Epithelial cell of esophagus (primary cell): ENCODE data around the gene PKDREJ.

Experiments used
- DNase-seq: peaks from one replicate; pipeline ENCODE4 v3.0.0; 2010; ENCODE audit warnings: low read depth
- H3K4me3 ChIP-seq: 2 replicates; pipeline ENCODE4 v1.5.1; 2011; ENCODE audit warnings: mild to moderate bottlenecking, low read length, control low read depth
- CTCF ChIP-seq: IDR thresholded peaks from 2 replicates; pipeline ENCODE4 v1.5.1; 2011; ENCODE audit warnings: low read depth, mild to moderate bottlenecking, low read length, control low read depth, inconsistent platforms; ENCODE audit not compliant: insufficient read depth; ENCODE audit errors: missing control alignments

Gene PKDREJ

GRCh38 chr22:46287873-46288751 lies 25.0 kb upstream of the PKDREJ start:
- TF ChIP-seq CTCF = no peak
- no peak for DNase-seq
- H3K4me3 ChIP-seq = no peak overlapping the region

- H3K4me3 ChIP-seq = no peak overlapping the region
- TF ChIP-seq CTCF = no peak
- DNase-seq = no peak
Measured at GRCh38 chr22:46286941-46287872, 24.1 kb upstream of the PKDREJ start.

- no peak for DNase-seq
- no peak for TF ChIP-seq CTCF
Measured at GRCh38 chr22:46286006-46286405, 22.9 kb upstream of the PKDREJ start.

GRCh38 chr22:46281866-46282678 lies 18.9 kb upstream of the PKDREJ start:
- no peak for DNase-seq
- TF ChIP-seq CTCF = no peak
- no peak overlapping the region for H3K4me3 ChIP-seq

More at GRCh38 chr22:46286006-46286405, 22.9 kb upstream of the PKDREJ start:
- H3K4me3 ChIP-seq = no peak overlapping the region

GRCh38 chr22:46280999-46281623 lies 18.0 kb upstream of the PKDREJ start:
- H3K4me3 ChIP-seq = no peak overlapping the region
- no peak for TF ChIP-seq CTCF
- DNase-seq = no peak
